Caki2 (cell line): ENCODE measurements around the gene GAB2. TPM values are rescaled to one million over a fixed set of nuclear protein-coding genes. Genes with fewer than 3 reads are reported as not detected.

Experiments used
- DNase-seq: peaks from one replicate; pipeline ENCODE4 v3.0.0-alpha.2; 2015; ENCODE audit warnings: low read depth
- in situ Hi-C: cut with HindIII; loops from 2 replicates; pipeline ENCODE4 v1.10.0; 2016; ENCODE audit warnings: low sequenced_read_pairs, low pct_unique_long_range_greater_than_20kb, mixed read lengths
- total RNA-seq: library from RNA; depleted of rRNA; stranded (reverse); fragments of >200 nt; shearing (Covaris generic); gene quantifications from 2 replicates; pipeline ENCODE4 v1.2.3, GENCODE V29; 2014; ENCODE audit warnings: low replicate concordance

GAB2 gene
- total RNA-seq, 1 experiment from 2014 or later = 1.9 TPM

DNA sequence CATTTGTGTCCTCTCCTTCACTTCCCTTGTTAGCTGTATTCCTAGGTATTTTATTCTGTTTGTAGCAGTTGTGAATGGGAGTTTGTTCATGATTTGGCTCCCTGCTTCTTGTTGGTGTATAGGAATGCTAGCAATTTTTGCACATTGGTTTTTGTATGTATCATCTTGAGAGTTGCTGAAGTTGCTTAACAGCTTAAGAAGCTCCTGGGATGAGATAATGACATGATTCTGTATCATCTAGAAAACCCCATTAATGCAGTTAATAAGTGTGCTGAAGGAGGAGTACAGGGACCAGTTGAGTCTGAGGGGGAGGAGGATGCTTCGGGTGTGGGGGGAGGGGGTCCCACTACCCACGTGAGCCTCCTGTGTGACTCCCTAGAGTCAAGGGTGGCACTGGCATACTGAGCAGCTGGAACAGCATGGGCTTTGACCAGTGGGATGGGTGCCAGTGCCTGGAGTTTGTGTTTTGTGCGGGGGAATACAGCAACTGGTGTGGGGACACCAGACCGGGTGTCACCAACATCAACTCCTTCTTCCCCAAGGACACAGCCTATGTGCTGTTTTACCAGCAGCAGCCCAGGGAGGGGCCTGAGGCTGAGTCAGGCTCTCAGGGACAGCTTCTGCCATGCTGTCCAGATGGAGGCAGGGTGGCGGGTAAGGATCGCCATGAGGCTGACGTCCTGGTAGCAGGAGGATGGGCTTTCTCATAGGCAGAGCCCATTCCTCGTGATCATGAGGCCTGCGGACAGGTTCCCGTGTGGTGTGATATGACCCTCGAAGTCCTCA, 204.8 kb downstream of the GAB2 start:
- no peak for DNase-seq
- in situ Hi-C loops = no loop called here

DNA sequence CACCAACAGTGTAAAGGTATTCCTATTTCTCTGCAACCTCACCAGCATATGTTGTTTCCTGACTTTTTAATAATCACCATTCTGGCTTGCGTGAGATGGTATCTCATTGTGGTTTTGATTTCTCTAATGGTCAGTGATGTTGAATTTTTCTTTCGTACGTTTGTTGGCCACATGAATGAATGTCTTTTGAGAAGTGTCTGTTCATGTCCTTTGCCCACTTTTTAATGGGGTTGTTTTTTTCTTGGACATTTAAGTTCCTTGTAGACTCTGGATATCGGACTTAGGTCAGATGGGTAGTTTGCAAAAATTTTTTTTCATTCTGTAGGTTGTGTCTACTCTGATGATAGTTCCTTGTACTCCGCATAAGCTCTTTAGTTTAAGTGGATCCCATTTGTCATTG, 206.1 kb downstream of the GAB2 start:
- no peak for DNase-seq

DNA sequence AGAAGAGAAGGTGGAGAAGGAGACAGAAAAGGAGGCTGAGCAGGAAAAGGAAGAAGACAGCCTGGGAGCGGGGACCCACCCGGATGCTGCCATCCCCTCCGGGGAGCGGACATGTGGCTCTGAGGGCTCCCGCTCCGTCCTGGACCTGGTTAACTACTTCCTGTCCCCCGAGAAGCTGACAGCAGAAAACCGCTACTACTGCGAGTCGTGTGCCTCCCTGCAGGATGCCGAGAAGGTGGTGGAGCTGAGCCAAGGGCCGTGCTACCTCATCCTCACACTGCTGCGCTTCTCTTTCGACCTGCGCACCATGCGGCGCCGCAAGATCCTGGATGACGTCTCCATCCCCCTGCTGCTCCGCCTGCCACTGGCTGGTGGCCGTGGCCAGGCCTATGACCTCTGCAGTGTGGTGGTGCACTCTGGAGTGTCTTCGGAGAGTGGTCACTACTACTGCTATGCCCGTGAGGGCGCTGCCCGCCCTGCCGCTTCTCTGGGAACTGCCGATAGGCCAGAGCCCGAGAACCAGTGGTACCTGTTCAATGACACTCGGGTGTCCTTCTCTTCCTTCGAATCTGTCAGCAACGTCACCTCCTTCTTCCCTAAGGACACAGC, 207.5 kb downstream of the GAB2 start:
- DNase-seq = no peak
- in situ Hi-C loops = no loop called here

More for the DNA sequence above, 206.1 kb downstream of the GAB2 start:
- in situ Hi-C loops = no loop called here

DNA sequence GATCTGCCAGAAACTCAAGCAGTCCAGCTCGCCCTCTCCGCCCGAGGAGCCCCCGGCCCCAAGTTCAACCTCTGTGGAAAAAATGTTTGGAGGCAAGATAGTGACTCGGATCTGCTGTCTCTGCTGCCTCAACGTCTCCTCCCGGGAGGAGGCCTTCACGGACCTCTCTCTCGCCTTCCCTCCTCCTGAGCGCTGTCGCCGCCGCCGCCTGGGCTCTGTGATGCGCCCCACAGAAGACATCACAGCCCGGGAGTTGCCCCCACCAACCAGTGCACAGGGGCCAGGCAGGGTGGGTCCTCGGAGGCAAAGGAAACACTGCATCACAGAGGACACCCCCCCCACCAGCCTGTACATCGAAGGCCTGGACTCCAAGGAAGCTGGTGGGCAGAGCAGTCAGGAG, 208.1 kb downstream of the GAB2 start:
- in situ Hi-C loops = no loop called here

DNA sequence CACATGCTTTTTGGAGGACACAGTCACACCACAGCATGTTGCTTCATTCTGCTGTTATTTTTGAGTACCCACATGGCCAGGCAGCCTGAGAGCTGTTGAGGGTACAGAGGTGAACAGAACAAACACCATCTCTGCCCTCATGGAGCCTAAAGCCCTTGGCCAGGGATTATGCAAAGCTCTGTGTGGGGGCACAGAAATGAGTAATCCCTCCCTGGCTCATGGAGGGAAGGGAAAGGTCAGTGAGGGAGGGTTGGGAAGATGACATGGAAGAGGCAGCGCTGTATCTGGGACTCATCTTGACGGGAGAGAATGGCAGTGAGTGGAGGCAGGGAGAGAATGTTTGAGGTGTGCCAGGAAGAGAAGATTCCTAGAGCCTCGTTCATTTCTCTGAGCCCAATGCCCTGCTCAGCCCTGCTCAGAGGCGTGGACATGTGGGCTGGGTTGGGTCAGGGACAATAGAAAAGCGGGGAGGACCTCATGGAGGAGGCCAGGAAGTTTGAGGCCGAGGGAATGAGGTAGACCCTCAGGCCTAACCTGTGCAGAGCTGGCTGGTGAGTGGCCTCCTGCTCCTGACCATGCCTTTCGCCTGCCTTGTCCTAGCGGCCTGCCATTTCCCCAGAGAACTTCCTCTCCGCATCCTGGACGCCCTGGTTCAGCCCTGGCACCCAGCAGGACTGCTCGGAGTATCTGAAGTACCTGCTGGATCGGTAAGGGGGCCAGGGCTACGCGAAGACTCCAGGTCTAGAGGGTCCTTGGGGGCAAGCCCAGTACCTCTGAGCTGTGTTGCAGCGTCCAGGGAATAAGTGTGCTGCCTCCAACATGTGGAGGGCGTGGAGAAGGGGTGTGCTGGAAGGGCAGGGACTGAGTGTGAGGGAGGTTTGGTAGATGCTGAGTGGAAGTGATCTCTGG, 209.1 kb downstream of the GAB2 start:
- in situ Hi-C loops = no loop called here
- DNase-seq = no peak

More for the DNA sequence above, 208.1 kb downstream of the GAB2 start:
- no peak for DNase-seq

DNA sequence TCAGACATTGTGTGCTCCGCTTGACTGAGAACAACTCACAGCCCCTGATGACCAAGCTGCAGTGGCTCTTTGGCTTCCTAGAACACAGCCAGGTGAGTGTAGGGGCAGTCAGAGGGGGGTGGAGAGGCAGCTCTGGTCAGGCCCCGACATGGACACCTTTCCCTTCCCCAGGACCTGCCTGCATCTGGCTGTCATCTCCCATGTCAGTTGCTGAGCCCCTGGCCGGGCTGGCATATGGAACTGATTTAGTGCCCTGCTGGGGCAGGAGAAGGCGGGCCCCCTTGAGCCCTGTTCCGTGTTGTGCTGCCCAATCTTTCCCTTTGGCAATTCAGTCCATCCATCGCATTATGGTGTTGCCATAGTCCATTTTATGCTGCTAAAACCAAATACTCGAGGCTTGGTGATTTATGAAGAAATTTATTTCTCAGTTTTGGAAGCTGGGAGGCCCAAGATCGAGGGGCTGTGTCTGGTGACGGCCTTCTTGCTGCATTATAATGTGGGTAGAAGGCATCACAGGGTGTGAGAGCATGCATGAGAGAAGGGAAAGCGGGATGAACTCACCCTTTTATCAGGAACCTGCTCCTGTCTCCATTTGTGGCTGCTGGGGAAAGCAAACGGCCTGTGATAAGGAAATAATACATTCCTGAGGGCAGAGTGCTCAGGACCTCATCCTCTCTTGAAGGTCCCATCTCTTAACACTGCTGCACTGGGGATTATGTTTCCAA, 209.9 kb downstream of the GAB2 start:
- no peak for DNase-seq
- in situ Hi-C loops = no loop called here

DNA sequence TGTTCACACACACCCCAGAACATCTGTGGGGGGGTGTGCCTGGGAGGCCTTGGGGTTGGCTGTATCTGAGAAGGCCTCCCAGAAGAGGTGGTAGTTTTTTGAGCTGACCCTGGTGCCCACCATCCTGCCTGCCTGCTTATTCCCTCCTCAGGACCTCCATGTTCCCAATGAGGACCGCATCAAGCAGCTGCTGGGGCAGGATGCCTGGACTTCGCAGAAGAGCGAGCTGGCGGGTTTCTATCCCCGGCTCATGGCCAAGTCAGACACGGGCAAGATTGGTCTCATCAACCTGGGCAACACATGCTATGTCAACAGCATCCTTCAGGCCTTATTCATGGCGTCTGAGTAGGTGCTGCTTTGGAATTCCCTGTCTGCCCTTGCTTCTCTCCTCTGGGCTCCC, 211.9 kb downstream of the GAB2 start:
- in situ Hi-C loops = no loop called here
- DNase-seq = no peak

DNA sequence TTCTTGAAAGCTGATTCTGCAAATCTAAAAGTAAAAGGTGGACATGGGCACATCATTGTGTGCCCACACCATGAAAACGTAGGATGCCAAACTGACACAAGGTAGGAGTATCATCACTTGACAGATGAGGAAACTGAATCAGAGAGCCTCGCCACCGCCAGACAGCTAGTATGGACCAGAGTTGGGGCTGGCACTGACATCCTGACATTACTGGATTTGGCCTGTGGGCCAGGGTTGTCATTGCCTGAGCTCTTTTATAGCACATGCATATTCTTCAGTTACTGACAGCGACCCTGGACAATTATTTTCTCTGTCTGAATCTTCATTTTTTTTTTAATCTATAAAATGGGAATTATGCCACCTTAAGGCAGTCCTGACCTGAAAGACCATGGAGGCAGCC, 212.4 kb downstream of the GAB2 start:
- in situ Hi-C loops = no loop called here
- no peak for DNase-seq

DNA sequence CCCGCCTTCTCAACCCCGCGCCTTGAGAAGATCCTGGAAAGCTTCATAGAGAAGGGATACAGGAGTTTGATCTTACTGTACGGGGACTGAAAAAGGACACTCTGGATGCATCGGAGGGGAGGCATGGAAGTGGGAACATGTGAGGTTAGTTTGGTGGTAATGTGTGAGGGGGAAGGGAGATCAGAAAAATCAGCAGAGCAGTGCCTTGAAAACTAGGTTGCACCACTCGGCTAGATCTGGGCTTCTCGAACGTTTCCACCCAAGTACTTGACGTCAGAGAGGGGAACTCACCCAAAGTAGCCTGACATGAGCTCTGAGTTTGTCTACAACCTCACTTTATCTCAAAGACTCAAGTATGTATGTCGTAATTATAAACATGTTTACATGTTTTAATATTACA, 214.4 kb downstream of the GAB2 start:
- no peak for DNase-seq
- in situ Hi-C loops = no loop called here

DNA sequence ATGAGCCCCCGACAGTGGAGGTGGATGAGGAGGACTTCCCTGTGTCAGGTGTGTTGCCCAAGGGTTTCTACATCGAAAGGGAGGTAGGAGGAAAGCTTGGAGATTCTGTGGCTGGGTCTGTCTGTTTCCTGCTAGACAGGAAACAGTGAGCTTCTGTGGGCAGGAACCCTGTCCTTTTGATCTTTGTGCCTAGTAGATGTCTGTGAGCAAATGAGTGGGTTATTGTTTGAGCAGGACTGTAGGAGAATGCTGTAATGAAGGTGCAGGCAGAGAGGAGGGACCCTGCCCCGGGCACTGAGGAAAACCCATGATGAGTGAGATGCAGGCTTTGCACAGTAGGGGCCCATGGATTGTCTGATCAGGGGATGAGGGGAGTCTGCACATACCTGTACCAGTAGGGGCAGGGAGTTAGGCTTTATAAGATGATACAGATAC, 214.9 kb downstream of the GAB2 start:
- in situ Hi-C loops = no loop called here
- no peak for DNase-seq

DNA sequence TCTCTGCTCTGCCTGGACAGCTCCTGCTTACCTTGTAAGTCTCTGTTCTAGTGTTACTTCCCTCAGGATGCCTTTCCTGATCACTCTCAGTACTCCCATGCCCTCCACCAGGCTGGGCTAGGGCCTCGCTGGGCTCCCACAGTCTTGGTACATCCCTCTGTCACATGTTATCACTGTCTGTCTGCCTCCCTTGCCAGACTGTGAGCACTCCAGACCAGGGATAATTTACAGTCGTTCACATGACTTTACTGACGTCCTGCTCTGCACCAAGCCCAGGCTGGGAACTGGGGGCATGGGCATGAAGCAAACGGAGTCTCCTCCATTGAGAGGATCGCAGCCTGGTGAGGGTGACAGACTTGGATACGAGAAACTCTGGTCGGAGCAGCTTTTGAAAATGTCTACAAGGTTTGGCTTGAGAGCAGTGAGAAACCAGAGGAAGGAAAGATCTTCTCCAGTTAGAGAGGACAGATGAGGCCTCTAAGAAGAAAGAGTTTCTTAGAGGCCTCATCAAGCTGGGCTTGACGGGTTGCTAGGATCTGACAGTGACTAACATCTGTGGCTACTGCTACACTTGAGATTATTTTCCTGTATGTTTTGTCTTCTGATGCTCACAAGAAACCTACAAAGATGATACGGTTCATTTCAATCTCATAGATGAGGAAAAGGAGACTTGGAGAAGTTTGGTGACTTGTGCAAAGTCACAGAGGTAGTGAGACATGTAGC, 216.4 kb downstream of the GAB2 start:
- in situ Hi-C loops = no loop called here
- no peak for DNase-seq

DNA sequence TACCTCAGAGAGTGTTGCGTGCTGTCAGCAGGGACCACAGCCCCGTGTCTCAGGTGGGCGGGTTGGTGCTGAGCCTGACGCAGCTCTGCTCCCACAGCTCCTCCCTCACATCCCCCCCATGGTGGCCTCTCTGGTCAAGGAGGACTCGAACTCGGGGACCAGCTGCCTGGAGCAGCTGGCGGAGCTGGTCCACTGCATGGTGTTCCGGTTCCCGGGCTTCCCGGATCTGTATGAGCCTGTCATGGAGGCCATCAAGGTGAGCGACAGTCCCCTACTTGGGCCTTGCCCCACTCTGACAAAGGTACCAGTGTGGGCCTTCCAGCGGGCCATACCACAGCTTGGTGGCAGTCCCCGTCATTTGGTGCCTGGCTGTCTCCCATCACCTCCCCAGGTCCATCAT, 217.1 kb downstream of the GAB2 start:
- DNase-seq = no peak
- in situ Hi-C loops = no loop called here

DNA sequence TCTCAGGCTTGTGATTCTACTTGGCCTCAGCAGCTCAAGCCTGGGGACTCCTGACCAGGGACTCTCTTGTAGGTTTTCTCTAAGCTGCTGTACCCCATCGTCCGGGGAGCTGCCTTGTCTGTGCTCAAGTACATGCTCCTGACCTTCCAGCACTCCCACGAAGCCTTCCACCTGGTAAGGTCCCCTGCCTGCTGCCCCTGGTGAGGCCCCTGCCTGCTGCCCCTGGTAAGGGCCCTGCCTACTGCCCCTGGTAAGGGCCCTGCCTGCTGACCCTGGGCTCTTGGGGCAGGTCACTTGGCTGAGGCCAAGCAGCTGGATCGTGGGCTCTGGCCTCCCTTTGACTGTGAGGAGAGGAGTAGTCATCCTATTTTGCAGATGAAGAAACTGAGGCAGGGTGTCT, 217.6 kb downstream of the GAB2 start:
- in situ Hi-C loops = no loop called here

DNA sequence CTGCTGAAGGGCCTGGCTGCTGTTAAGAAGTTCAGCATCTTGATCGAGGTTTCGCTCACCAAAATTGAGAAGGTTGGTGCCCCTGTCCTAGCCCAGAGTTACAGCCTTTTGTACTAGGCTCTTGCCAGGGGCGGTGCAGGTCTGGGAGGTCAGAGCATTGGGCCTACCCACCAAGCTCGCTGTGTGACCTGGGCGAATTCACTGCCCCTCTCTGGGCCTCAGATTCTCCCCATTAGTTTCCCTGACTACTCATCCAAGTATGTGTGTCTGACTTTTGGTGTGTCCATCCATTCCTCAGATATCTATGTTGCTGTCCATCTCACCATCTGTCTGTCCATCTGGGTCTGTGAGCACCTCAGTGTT, 218.0 kb downstream of the GAB2 start:
- in situ Hi-C loops = no loop called here
- no peak for DNase-seq

More for the DNA sequence above, 217.6 kb downstream of the GAB2 start:
- no peak for DNase-seq

DNA sequence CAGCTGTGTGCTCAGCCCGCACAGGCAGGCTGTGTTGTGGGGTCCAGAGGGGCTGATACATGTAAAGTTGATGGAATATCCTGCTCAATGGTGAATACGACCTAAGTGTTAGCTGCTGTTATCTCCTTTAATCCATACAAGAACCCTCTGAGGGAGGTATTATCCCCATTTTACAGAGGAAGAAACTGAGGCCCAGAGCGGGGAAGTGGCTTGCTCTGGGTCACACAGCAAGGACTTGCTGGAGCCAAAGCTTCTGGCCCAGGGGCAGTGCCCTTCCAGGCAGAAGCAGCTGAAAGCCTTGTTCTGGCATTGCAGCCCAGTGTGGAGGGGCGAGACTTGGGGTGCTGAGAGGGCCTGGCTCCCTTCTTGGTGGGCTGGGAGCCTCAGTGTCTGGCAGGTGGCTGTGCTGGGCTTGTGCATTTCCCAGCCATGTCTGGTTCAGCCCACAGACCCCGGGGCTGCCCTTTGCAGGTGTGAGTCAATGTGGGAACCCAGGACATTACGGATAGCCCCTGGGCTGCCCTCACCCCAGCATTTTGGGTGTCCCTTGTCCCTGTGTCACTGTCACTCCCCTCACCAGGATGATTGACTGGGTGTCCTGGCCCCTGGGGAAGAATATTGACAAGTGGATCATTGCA, 218.5 kb downstream of the GAB2 start:
- no peak for DNase-seq
- in situ Hi-C loops = no loop called here

DNA sequence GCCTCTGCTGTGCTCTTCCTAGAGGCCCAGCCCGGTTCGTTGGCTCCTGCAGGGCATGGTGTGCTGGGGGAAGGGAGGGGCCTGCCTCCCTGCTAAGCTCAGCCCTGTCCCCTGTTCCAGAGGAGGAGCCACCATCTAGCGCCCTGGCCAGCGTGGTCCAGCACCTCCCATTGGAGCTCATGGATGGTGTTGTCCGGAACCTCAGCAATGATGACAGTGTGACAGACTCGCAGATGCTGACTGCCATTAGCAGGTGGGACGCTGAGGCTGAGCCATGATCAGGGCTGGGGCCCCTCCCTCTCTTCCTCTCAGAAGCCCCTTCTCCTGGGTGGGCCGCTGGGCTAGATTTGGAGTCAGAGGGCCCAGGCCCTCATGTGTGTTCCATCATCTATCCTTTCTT, 219.8 kb downstream of the GAB2 start:
- in situ Hi-C loops = no loop called here

DNA sequence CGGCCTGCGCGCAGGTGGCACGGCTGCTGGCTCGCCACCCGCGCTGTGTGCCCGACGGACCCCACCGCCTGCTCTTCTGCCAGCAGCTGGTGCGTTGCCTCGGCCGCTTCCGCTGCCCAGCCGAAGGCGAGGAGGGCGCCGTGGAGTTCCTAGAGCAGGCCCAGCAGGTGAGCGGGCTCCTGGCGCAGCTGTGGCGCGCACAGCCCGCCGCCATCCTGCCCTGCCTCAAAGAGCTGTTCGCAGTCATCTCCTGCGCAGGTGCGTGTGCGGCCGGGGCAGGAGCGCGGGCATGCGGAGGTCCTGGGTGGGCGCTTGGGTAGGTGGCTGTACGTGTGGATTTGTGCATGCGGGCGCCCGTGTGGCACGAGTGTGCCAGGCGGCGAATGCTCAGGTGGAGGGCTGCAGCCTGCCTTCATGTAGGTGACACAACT, 220.9 kb downstream of the GAB2 start:
- no peak for DNase-seq
- in situ Hi-C loops = no loop called here

More for the DNA sequence above, 219.8 kb downstream of the GAB2 start:
- no peak for DNase-seq
